GM08714 (cell line): ENCODE data around the gene ATP5PD.

Experiments used
- H3K4me3 ChIP-seq: fragments of 200-500 bp; sonication (Bioruptor generic); 2 replicates; pipeline ENCODE4 v1.5.1; 2014; ENCODE audit warnings: mild to moderate bottlenecking, low read length, inconsistent platforms
- ZNF274 ChIP-seq: IDR thresholded peaks from 2 replicates; pipeline ENCODE4 v1.6.1; 2012; ENCODE audit warnings: mild to moderate bottlenecking, low read depth, low read length

The ATP5PD gene

GRCh38 chr17:75046407-75047289 is at the start of gene ATP5PD, which contains the start of gene KCTD2:
Gene ATP5PD, minus strand, starts transcription at chr17:75046969. Its CDS starts 4,319 bp downstream, at chr17:75042650.
Gene KCTD2, plus strand, starts transcription at chr17:75047225. Its CDS starts 26 bp downstream, at chr17:75047251.
- peak within 1 kb of the TSS; percentile 87 for H3K4me3 ChIP-seq
- no peak for TF ChIP-seq ZNF274

DNA sequence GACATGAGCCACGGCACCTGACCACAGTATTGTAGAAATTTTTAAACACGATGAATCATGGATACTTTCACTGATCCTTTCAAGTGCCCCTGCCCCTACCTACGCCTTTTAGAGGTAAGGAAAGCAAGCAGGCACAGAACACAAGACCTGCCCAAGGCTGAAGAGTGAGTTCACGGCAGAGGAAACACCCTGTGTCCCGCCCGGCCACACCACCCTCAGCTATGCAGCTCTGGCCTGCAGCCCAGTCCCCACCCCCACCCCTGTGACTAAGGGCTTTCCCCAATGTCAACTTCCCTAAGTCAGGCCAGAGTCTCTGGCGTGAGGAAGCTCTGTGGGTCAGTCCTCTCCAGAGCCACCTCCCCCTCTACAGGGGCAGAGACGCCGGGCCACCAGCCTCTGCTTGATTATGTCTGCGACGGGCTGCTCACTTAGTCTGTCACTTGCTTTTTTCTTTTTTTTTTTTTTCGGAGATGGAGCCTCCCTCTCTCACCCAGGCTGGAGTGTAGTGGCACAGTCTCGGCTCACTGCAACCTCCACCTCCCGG is 49.4 kb upstream of the ATP5PD start:
- TF ChIP-seq ZNF274, result no peak
- no peak overlapping the region for H3K4me3 ChIP-seq

DNA sequence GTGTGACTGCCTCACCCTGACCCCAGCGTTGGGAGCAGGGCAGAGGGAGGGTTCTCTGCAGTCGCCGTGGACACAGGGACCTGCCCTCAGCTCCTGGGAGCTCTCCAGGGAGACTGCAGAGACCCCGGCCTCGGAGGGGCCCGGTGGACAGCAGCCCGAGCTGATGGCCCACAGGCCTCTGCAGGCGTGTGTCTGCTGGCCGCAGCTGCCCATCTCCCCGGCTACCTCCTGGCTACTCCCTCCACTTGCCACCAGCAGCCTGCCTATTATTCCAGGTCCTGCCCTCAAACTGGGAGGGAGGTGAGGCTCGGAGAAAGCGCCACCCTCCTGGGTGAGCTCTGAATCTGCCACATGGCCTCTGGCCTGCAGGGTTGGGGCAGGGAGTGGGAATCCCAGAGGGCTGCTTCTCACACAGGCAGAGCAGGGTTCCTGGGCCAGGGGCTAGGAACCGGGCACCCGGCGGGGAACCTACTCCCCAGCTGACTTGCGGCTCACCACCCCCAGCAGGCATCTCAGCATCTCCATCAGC is 48.2 kb upstream of the ATP5PD start:
- no peak overlapping the region for H3K4me3 ChIP-seq
- TF ChIP-seq ZNF274, result no peak

GRCh38 chr17:75093548-75094158 is 46.9 kb upstream of the ATP5PD start:
- no peak overlapping the region for H3K4me3 ChIP-seq
- TF ChIP-seq ZNF274, result no peak

DNA sequence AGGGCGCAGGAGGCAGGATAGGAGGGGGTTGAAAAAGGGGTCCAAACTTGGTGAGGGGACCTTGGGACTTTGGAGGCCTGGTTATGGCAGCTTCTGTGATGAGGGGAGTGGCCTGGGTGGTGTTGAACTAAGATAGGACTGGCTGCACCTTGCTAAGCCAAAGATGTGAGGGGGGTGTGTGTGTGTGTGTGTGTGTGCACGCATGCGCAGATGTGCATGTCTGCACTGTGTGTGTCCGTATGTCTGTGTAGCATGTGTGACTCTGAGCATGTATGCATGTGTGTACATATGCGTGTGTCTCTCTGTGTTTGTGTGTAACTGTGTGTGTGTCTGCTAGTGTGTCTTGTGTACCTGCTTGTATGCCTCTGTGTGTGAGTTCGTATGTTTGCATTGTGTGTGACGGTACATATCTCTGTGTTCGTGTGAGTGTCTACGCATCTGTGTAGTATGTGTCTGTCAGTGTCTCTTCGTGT is 45.1 kb upstream of the ATP5PD start:
- no peak overlapping the region for H3K4me3 ChIP-seq
- TF ChIP-seq ZNF274, result no peak

GRCh38 chr17:75090871-75091854 is 44.4 kb upstream of the ATP5PD start:
- H3K4me3 ChIP-seq, result no peak overlapping the region
- TF ChIP-seq ZNF274, result no peak

- no peak for TF ChIP-seq ZNF274
- no peak overlapping the region; the same call in 1 of the 2 replicates for H3K4me3 ChIP-seq
Observed at GRCh38 chr17:75088465-75089417, 42.0 kb upstream of the ATP5PD start.

DNA sequence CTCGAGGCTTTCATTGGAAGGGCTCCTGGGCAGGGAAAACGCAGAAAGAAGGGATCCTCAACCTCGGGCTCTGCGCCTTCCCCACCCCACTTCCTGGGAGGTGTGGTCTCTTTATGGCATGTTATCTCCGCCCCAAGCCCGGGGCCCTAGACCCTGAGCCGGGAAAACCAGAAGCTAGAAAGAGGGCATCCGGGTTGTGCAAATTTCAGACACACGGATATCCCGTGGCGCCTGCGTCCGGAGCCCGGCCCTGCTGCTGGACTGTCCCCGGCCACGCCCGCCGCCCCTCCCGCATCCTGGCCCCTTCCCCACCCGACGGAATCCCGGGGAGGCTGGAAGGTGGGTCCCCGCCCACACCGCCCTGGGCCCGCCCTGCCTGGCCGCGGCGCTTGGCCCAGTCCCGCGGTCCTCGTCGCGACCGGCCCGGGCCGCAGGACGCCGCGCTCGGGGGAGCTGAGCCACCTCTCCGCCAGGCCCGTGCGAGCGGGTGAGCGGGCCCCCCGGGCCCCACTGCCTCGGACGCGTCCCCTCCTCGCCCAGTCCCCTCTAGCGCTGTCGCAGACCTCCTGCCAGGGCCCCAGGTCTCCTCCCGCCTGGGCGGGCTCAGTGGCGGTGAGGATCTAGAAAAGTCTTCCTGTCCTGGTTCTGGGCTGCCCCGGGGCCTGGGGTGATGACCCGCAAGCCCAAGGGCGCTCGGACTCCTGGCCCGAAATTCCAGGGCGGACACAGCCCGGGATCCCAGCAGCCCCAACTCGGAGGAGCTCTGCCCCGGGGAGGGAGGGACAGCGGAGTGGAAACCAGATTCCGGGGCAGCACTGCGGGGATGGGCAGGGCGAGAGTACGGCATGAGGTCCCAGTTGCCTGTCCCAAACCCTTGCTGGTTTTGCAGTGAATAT is 41.0 kb upstream of the ATP5PD start, which contains the start of gene SLC16A5:
Gene SLC16A5 (plus strand): TSS at position 397 of the 896 bp plus-strand sequence. CDS start 5,683 bp downstream, outside the sequence.
- peak within 1 kb of the TSS; percentile 45; the same call in 1 of the 2 replicates for H3K4me3 ChIP-seq
- no peak for TF ChIP-seq ZNF274

GRCh38 chr17:75087182-75087557 is 40.4 kb upstream of the ATP5PD start:
- peak overlapping the region; percentile 45; the same call in 1 of the 2 replicates for H3K4me3 ChIP-seq
- TF ChIP-seq ZNF274, result no peak

DNA sequence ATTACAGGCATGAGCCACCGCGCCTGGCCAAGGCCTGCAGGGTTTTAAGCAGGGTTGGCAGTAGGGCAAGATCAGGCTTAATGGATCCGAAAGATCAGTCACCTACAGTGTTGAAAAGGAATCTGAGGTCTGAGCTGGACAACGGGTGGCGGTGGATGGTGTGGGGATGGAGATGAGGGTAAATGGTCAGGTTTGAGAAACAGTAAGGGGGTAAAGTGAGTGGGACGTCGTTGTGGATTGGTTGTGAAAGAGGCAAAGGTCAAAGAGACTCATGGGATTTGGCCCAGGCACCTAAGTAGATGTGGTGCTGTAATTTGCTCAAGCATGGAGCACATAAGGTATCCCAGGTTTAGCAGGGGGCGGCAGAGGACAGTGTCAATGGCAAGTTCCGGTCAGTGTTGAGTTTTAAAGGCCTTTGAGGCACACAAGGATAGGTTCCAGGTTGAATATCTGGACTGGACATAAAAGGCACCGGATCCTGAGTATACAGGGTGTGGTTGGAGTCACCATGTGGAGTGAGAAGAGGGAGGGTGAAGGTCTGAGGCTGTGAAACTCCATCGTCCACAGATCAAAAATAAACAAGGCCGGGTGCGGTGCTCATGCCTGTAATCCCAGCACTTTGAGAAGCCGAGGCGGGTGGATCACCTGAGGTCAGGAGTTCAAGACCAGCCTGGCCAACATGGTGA is 39.9 kb upstream of the ATP5PD start:
- H3K4me3 ChIP-seq, result no peak overlapping the region
- no peak for TF ChIP-seq ZNF274
